Activated CD4-positive, alpha-beta T cell treated with anti-CD3 and anti-CD28 coated beads for 4 hours (primary cell): Measurements from ENCODE around the gene COL8A1.
"Not testable (repeated sequence)": the region's sequence is repeated elsewhere in the genome, so short reads cannot be mapped to it uniquely, and the experiment has no call there.

Experiments used
- DNase-seq, 2 donors: peaks; one replicate each; pipeline ENCODE4 v3.0.0-alpha.2; 2020

Gene COL8A1

GRCh38 chr3:99817047-99817436, 178.6 kb downstream of the COL8A1 start:
- no peak for DNase-seq

- DNase-seq, result peak; percentile 95 to 97
Observed at GRCh38 chr3:99817437-99818240, 179.2 kb downstream of the COL8A1 start, which contains the start of gene CMSS1. Gene CMSS1, plus strand, starts transcription at chr3:99817862.

- DNase-seq, result no peak
Observed at GRCh38 chr3:99818818-99819217, 180.4 kb downstream of the COL8A1 start.

- no peak for DNase-seq
Observed at GRCh38 chr3:99823723-99824711, 185.6 kb downstream of the COL8A1 start.

- no peak for DNase-seq
Observed at GRCh38 chr3:99825004-99825640, 186.7 kb downstream of the COL8A1 start.

GRCh38 chr3:99829844-99830243, 191.4 kb downstream of the COL8A1 start:
- DNase-seq, result no peak

GRCh38 chr3:99833617-99834205, 195.3 kb downstream of the COL8A1 start:
- DNase-seq, result no peak

GRCh38 chr3:99834211-99834957, 196.0 kb downstream of the COL8A1 start:
- DNase-seq, result no peak

- DNase-seq, result no peak
Observed at GRCh38 chr3:99836681-99837080, 198.3 kb downstream of the COL8A1 start.

GRCh38 chr3:99837715-99838114, 199.3 kb downstream of the COL8A1 start:
- DNase-seq, result no peak

- no peak for DNase-seq
Observed at GRCh38 chr3:99838755-99839154, 200.4 kb downstream of the COL8A1 start.

GRCh38 chr3:99839613-99840012, 201.2 kb downstream of the COL8A1 start:
- no peak for DNase-seq

GRCh38 chr3:99841949-99842348, 203.6 kb downstream of the COL8A1 start:
- not testable (repeated sequence) for DNase-seq

- no peak for DNase-seq
Observed at GRCh38 chr3:99842826-99843589, 204.6 kb downstream of the COL8A1 start.

GRCh38 chr3:99843590-99844258, 205.3 kb downstream of the COL8A1 start:
- DNase-seq, result no peak

GRCh38 chr3:99845331-99845730, 206.9 kb downstream of the COL8A1 start:
- DNase-seq, result no peak

- no peak for DNase-seq
Observed at GRCh38 chr3:99845999-99846398, 207.6 kb downstream of the COL8A1 start.

- DNase-seq, result no peak
Observed at GRCh38 chr3:99846477-99847160, 208.2 kb downstream of the COL8A1 start.

- no peak for DNase-seq
Observed at GRCh38 chr3:99848433-99848832, 210.0 kb downstream of the COL8A1 start.
